HG02642 (cell line): ENCODE data around the gene WNT5B.
A peak's percentile ranks its signal among the peaks of the same experiment; 100 is the strongest.
"Not testable (repeated sequence)": the region's sequence is repeated elsewhere in the genome, so short reads cannot be mapped to it uniquely, and the experiment has no call there.

Source experiments
- ATAC-seq: cut with Tn5 transposase; IDR thresholded peaks from one replicate; pipeline ENCODE4 v1.9.1; 2021; ENCODE audit warnings: mild to moderate bottlenecking; ENCODE audit not compliant: unreplicated experiment, poor library complexity

Gene WNT5B

GRCh38 chr12:1595690-1596347, 33.2 kb upstream of the WNT5B start:
- ATAC-seq = no peak

- no peak for ATAC-seq
These were observed 30.3 kb upstream of the WNT5B start for GRCh38 chr12:1598757-1599156.

GRCh38 chr12:1602706-1603105, 26.3 kb upstream of the WNT5B start:
- ATAC-seq = not testable (repeated sequence)

- ATAC-seq = no peak
These were observed 25.6 kb upstream of the WNT5B start for GRCh38 chr12:1603269-1603993.

- no peak for ATAC-seq
These were observed 24.6 kb upstream of the WNT5B start for GRCh38 chr12:1604464-1604863.

GRCh38 chr12:1605129-1606020, 23.7 kb upstream of the WNT5B start:
- ATAC-seq = peak; percentile 41

GRCh38 chr12:1606021-1606622, 22.9 kb upstream of the WNT5B start:
- peak; percentile 72 for ATAC-seq

- ATAC-seq = no peak
These were observed 20.9 kb upstream of the WNT5B start for GRCh38 chr12:1607940-1608712.

- ATAC-seq = no peak
These were observed 20.3 kb upstream of the WNT5B start for GRCh38 chr12:1608713-1609119.

GRCh38 chr12:1610072-1610643, 18.9 kb upstream of the WNT5B start:
- no peak for ATAC-seq

- ATAC-seq = no peak
These were observed 17.0 kb upstream of the WNT5B start for GRCh38 chr12:1611803-1612572.

GRCh38 chr12:1613860-1614259, 15.2 kb upstream of the WNT5B start:
- no peak for ATAC-seq

- no peak for ATAC-seq
These were observed 14.7 kb upstream of the WNT5B start for GRCh38 chr12:1614360-1614759.

GRCh38 chr12:1616233-1617066, 12.6 kb upstream of the WNT5B start:
- ATAC-seq = peak; percentile 45

- no peak for ATAC-seq
These were observed 10.5 kb upstream of the WNT5B start for GRCh38 chr12:1618489-1618888.

- no peak for ATAC-seq
These were observed 9.9 kb upstream of the WNT5B start for GRCh38 chr12:1619159-1619558.

- no peak for ATAC-seq
These were observed 9.4 kb upstream of the WNT5B start for GRCh38 chr12:1619587-1619986.

- no peak for ATAC-seq
These were observed 8.9 kb upstream of the WNT5B start for GRCh38 chr12:1620092-1620491.
